ENCODE data around the gene ZBTB16. TPM values are rescaled to one million over a fixed set of nuclear protein-coding genes. Genes with fewer than 3 reads are reported as not detected.

Gene ZBTB16, protein sequence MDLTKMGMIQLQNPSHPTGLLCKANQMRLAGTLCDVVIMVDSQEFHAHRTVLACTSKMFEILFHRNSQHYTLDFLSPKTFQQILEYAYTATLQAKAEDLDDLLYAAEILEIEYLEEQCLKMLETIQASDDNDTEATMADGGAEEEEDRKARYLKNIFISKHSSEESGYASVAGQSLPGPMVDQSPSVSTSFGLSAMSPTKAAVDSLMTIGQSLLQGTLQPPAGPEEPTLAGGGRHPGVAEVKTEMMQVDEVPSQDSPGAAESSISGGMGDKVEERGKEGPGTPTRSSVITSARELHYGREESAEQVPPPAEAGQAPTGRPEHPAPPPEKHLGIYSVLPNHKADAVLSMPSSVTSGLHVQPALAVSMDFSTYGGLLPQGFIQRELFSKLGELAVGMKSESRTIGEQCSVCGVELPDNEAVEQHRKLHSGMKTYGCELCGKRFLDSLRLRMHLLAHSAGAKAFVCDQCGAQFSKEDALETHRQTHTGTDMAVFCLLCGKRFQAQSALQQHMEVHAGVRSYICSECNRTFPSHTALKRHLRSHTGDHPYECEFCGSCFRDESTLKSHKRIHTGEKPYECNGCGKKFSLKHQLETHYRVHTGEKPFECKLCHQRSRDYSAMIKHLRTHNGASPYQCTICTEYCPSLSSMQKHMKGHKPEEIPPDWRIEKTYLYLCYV
- total RNA-seq = 100 to 1,000 TPM in 1 of 9 donors, 10 to 100 TPM in 7, 1 to 10 TPM in 1; 7.9 to 119 (median 68.3) TPM
- 10 to 100 TPM; 16.0 to 36.0 (median 16.0) TPM for polyA plus RNA-seq
- long read RNA-seq, donor 1, partial matches to known transcripts = 0 of 2 reads
- long read RNA-seq, donor 1, other reads (novel, unspliced or antisense) = 0 of 2 reads
- long read RNA-seq, donor 2, partial matches to known transcripts = 0 of 1 reads
- long read RNA-seq, donor 2, other reads (novel, unspliced or antisense) = 0 of 1 reads
- long read RNA-seq, donor 3, partial matches to known transcripts = 0 of 1 reads
- long read RNA-seq, donor 3, other reads (novel, unspliced or antisense) = 0 of 1 reads
- long read RNA-seq, donor 4, full-length matches to known transcripts = 25 of 30 reads
- long read RNA-seq, donor 4, partial matches to known transcripts = 2 of 30 reads
- long read RNA-seq, donor 4, other reads (novel, unspliced or antisense) = 3 of 30 reads
- long read RNA-seq, donor 5, transcript ZBTB16-201 (7 exons, 2,523 nt) = major isoform, 42 of 47 reads
- long read RNA-seq, donor 5, partial matches to known transcripts = 2 of 47 reads
- long read RNA-seq, donor 5, other reads (novel, unspliced or antisense) = 3 of 47 reads
- long read RNA-seq, donor 6, transcript ZBTB16-201 (7 exons, 2,523 nt) = major isoform, 16 of 28 reads
- long read RNA-seq, donor 6, partial matches to known transcripts = 2 of 28 reads
- long read RNA-seq, donor 6, other reads (novel, unspliced or antisense) = 7 of 28 reads
- long read RNA-seq, donor 7 = 0 reads
- long read RNA-seq, donor 8, partial matches to known transcripts = 0 of 2 reads
- long read RNA-seq, donor 8, other reads (novel, unspliced or antisense) = 0 of 2 reads
- long read RNA-seq, donor 9 = 0 reads
- long read RNA-seq, donor 10 = 0 reads

DNA sequence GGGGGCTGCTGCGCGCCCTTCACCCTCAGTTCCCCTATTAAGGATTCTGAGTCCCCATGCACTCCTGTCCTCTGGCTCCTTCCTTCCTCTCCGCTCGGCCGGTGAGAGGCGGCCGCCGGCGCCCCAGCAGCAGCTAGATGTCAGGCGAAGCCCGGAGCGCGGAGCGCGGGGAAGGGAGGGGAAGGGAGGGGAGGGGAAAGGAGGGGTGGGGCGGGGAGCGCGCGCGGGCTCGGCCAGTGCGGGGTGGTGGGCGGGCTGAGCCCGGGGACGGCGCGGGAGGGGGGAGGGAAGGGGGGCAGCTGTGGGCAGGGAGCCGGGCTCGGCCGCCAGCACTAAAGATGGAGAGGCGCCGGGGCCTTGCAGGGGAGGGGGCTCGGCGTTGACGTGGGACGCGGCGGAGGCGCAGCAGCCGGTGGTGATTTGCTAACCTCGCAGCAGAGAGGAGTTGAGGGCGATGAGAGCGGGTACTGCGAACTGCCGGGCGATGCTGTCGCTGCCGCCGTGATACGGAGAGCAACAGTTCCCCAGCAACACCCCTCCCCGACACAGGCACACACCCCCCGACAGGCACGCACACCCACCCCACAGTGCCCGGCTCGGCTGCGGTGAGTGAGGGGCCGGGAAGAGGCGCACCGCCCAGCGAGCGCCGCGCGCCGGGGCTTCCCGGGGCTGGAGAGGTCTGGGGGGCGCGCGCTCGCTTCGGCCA lies at the start of gene ZBTB16:
Gene ZBTB16, plus strand, starts transcription at position 434 of the 706 bp plus-strand sequence. CDS start 3,590 bp downstream, outside the sequence.
- Histone ChIP-seq H3K27me3 (no peaks in the 10 kb centered on the region), H3K36me3 (replicated peaks in 1 of 2) (peaks cover 0 to 15% of the 10 kb centered on the region in 2 donors), H3K4me1 (replicated peaks in 1 of 2) (peaks cover 36 to 59% of the 10 kb centered on the region in 2 donors), H3K27ac (peak within 1 kb of the TSS; percentile 78 to 99 (median 93)), H3K9me3 (replicated peaks in 1 of 3) (no peaks in the 10 kb centered on the region), H3K4me3 (peak within 1 kb of the TSS; percentile 76 to 100 (median 82))
- peak; percentile 86 to 96 (median 92) for DNase-seq
- TF ChIP-seq, protein P1, sequence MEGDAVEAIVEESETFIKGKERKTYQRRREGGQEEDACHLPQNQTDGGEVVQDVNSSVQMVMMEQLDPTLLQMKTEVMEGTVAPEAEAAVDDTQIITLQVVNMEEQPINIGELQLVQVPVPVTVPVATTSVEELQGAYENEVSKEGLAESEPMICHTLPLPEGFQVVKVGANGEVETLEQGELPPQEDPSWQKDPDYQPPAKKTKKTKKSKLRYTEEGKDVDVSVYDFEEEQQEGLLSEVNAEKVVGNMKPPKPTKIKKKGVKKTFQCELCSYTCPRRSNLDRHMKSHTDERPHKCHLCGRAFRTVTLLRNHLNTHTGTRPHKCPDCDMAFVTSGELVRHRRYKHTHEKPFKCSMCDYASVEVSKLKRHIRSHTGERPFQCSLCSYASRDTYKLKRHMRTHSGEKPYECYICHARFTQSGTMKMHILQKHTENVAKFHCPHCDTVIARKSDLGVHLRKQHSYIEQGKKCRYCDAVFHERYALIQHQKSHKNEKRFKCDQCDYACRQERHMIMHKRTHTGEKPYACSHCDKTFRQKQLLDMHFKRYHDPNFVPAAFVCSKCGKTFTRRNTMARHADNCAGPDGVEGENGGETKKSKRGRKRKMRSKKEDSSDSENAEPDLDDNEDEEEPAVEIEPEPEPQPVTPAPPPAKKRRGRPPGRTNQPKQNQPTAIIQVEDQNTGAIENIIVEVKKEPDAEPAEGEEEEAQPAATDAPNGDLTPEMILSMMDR (IDR thresholded peaks at IDR 0.05) = peak in 3 of 6 experiments; percentile 19 to 35 (median 27)
- TF ChIP-seq POLR2A (IDR thresholded peaks at IDR 0.05) = peak; percentile 82 to 93
- intact Hi-C loops (cut with DNase I) = loop anchor here in 1 of 2 donors (5.0 kb wide), 1 partner anchor 198 kb away; no protein-coding TSS in a partner anchor
- WGBS, 4 donors = 0 to 1% (median 0%) methylated on average over 10 to 71 of the region's 71 CpGs

DNA sequence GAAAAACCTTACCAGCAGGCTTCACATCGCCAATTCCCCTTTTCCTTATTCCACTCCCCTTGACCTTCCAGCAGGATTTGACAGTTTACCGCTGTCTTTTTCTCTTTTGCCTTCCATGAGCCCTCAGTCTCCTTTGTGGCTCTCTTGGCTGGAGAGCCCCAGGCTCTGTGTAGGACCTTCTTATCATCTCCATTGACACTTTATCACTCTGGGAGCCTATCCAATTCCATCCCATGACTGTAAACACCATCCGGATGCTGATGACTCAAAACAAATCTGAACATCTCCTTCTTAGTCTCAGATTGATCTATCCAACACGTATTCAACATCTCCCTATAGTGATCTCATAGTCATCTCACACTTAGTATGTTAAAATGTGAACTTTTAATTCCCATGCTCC lies 48.6 kb upstream of the ZBTB16 start:
- H3K36me3 ChIP-seq (replicated peaks in 1 of 2) = no peaks in the 10 kb centered on the region
- H3K4me1 ChIP-seq (replicated peaks in 1 of 2) = no peaks in the 10 kb centered on the region
- H3K27me3 ChIP-seq = no peaks in the 10 kb centered on the region
- H3K27ac ChIP-seq = no peak overlapping the region
- 55 to 62% (median 59%) methylated on average over 4 of the region's 4 CpGs for WGBS, 4 donors
- H3K4me3 ChIP-seq = no peak overlapping the region
- TF ChIP-seq, protein P1 (IDR thresholded peaks at IDR 0.05) = no peak
- TF ChIP-seq POLR2A (IDR thresholded peaks at IDR 0.05) = no peak
- H3K9me3 ChIP-seq (replicated peaks in 1 of 3) = no peaks in the 10 kb centered on the region
- DNase-seq = no peak
- intact Hi-C loops (cut with DNase I) = no loop called here

DNA sequence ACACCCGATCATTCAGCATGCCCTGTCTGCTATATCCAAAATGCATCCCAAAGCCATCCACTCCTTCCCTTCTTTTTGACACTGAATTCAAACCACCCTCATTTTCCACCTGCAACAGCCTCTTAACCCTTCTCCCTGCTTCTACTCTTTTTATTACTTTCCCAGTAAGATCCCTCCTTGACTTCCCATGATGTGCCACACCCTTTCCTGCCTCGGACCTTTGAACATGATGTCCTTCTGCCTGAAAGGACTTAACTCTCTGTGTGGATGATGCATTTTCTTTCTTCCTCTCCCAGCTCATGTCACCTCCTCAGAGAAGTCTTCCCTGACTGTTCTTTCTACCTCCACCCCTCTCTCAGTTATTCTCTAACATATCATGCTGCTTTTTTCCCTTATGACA lies 48.1 kb upstream of the ZBTB16 start:
- Histone ChIP-seq H3K9me3 (replicated peaks in 1 of 3) (no peaks in the 10 kb centered on the region), H3K4me1 (replicated peaks in 1 of 2) (no peaks in the 10 kb centered on the region), H3K27ac (no peak overlapping the region), H3K4me3 (no peak overlapping the region), H3K27me3 (no peaks in the 10 kb centered on the region), H3K36me3 (replicated peaks in 1 of 2) (no peaks in the 10 kb centered on the region)
- WGBS, 4 donors = 33 to 51% (median 43%) methylated on average over 2 of the region's 2 CpGs
- no peak for DNase-seq
- intact Hi-C loops (cut with DNase I) = no loop called here
- TF ChIP-seq, protein P1 (IDR thresholded peaks at IDR 0.05) = no peak
- TF ChIP-seq POLR2A (IDR thresholded peaks at IDR 0.05) = no peak

Data from adrenal gland (tissue), 19 donors.